Stimulated activated naive CD8-positive, alpha-beta T cell treated with anti-CD3 and anti-CD28 coated beads, Interleukin-15, amount 100 ng/mL, for 72 hours (primary cell): ENCODE data around the gene COPS8.

Experiments
- ATAC-seq: fragments of 150-1000 bp; cut with Tn5 transposase; 2 replicates; pipeline ENCODE4 v1.10.0; 2021; ENCODE audit warnings: mild to moderate bottlenecking, moderate library complexity
- DNase-seq, 2 donors: peaks; one replicate each; pipeline ENCODE4 v3.0.0; 2021 to 2022
- H3K27ac Mint-ChIP-seq, 2 donors: one replicate each; pipeline ENCODE4 v1.8.0; 2022; ENCODE audit warnings: mild to moderate bottlenecking in 2 of 2, mixed read lengths in 2 of 2, moderate library complexity in 2 of 2
- H3K27me3 Mint-ChIP-seq: one replicate; pipeline ENCODE4 v1.8.0; 2022; ENCODE audit warnings: mixed read lengths
- H3K4me1 Mint-ChIP-seq: one replicate; pipeline ENCODE4 v1.8.0; 2022; ENCODE audit warnings: mild to moderate bottlenecking, mixed read lengths
- H3K4me3 Mint-ChIP-seq, 2 donors: one replicate each; pipeline ENCODE4 v1.8.0; 2022; ENCODE audit warnings: mild to moderate bottlenecking in 2 of 2, mixed read lengths in 2 of 2, moderate library complexity in 1 of 2
- H3K9me3 Mint-ChIP-seq, 2 donors: one replicate each; pipeline ENCODE4 v1.8.0; 2022; ENCODE audit warnings: mixed read lengths in 2 of 2

COPS8 gene

GRCh38 chr2:237130562-237131421 lies 45.1 kb downstream of the COPS8 start:
- H3K27ac Mint-ChIP-seq: no peak overlapping the region
- no peak overlapping the region for H3K4me3 Mint-ChIP-seq
- no peak for ATAC-seq
- no peaks in the 10 kb centered on the region for H3K9me3 Mint-ChIP-seq
- DNase-seq: no peak
- no peaks in the 10 kb centered on the region for H3K4me1 Mint-ChIP-seq
- H3K27me3 Mint-ChIP-seq: no peaks in the 10 kb centered on the region

GRCh38 chr2:237131749-237132533 lies 46.3 kb downstream of the COPS8 start:
- Mint-ChIP-seq H3K27me3 (no peaks in the 10 kb centered on the region), H3K4me3 (no peak overlapping the region), H3K27ac (no peak overlapping the region), H3K4me1 (no peaks in the 10 kb centered on the region), H3K9me3 (no peaks in the 10 kb centered on the region)
- ATAC-seq (no peak), DNase-seq (no peak)

GRCh38 chr2:237132799-237133198 lies 47.1 kb downstream of the COPS8 start:
- no peak for ATAC-seq
- DNase-seq: no peak
- H3K27ac Mint-ChIP-seq: no peak overlapping the region
- no peaks in the 10 kb centered on the region for H3K27me3 Mint-ChIP-seq
- H3K4me1 Mint-ChIP-seq: no peaks in the 10 kb centered on the region
- H3K9me3 Mint-ChIP-seq: no peaks in the 10 kb centered on the region
- H3K4me3 Mint-ChIP-seq: no peak overlapping the region

GRCh38 chr2:237134321-237135230 lies 48.9 kb downstream of the COPS8 start:
- DNase-seq: no peak
- Mint-ChIP-seq H3K4me1 (no peaks in the 10 kb centered on the region), H3K4me3 (no peak overlapping the region), H3K27me3 (no peaks in the 10 kb centered on the region), H3K9me3 (no peaks in the 10 kb centered on the region), H3K27ac (no peak overlapping the region)
- no peak for ATAC-seq

- H3K9me3 Mint-ChIP-seq: no peaks in the 10 kb centered on the region
- DNase-seq (no peak), ATAC-seq (no peak)
- no peak overlapping the region for H3K27ac Mint-ChIP-seq
- H3K4me1 Mint-ChIP-seq: no peaks in the 10 kb centered on the region
- H3K27me3 Mint-ChIP-seq: no peaks in the 10 kb centered on the region
- no peak overlapping the region for H3K4me3 Mint-ChIP-seq
These were observed 51.1 kb downstream of the COPS8 start for GRCh38 chr2:237136824-237137223.

GRCh38 chr2:237137626-237138323 lies 52.1 kb downstream of the COPS8 start:
- Mint-ChIP-seq H3K9me3 (no peaks in the 10 kb centered on the region), H3K4me1 (no peaks in the 10 kb centered on the region), H3K27ac (no peak overlapping the region), H3K27me3 (no peaks in the 10 kb centered on the region), H3K4me3 (no peak overlapping the region)
- DNase-seq (no peak), ATAC-seq (no peak)

- H3K27me3 Mint-ChIP-seq: no peaks in the 10 kb centered on the region
- H3K27ac Mint-ChIP-seq: no peak overlapping the region
- DNase-seq (no peak), ATAC-seq (no peak)
- H3K4me3 Mint-ChIP-seq: no peak overlapping the region
- H3K9me3 Mint-ChIP-seq: no peaks in the 10 kb centered on the region
- no peaks in the 10 kb centered on the region for H3K4me1 Mint-ChIP-seq
These were observed 53.5 kb downstream of the COPS8 start for GRCh38 chr2:237139123-237139675.

- no peak for ATAC-seq
- H3K4me3 Mint-ChIP-seq: no peak overlapping the region
- H3K9me3 Mint-ChIP-seq: peaks cover 0 to 8% of the 10 kb centered on the region in 2 donors
- H3K27ac Mint-ChIP-seq: no peak overlapping the region
- no peak for DNase-seq
- H3K4me1 Mint-ChIP-seq: no peaks in the 10 kb centered on the region
- H3K27me3 Mint-ChIP-seq: no peaks in the 10 kb centered on the region
These were observed 55.1 kb downstream of the COPS8 start for GRCh38 chr2:237140689-237141285.

- DNase-seq (no peak), ATAC-seq (no peak)
- Mint-ChIP-seq H3K27me3 (no peaks in the 10 kb centered on the region), H3K9me3 (peaks cover 5 to 14% of the 10 kb centered on the region in 2 donors), H3K4me3 (no peak overlapping the region), H3K27ac (no peak overlapping the region), H3K4me1 (no peaks in the 10 kb centered on the region)
These were observed 55.9 kb downstream of the COPS8 start for GRCh38 chr2:237141571-237142051.

- Mint-ChIP-seq H3K9me3 (peaks cover 10 to 19% of the 10 kb centered on the region in 2 donors), H3K4me1 (no peaks in the 10 kb centered on the region), H3K27me3 (no peaks in the 10 kb centered on the region), H3K4me3 (no peak overlapping the region), H3K27ac (no peak overlapping the region)
- ATAC-seq (no peak), DNase-seq (no peak)
These were observed 57.4 kb downstream of the COPS8 start for GRCh38 chr2:237143118-237143517.

GRCh38 chr2:237143676-237144440 lies 58.2 kb downstream of the COPS8 start:
- Mint-ChIP-seq H3K27ac (no peak overlapping the region), H3K9me3 (peaks cover 16 to 26% of the 10 kb centered on the region in 2 donors), H3K4me1 (peaks cover 6% of the 10 kb centered on the region), H3K27me3 (no peaks in the 10 kb centered on the region), H3K4me3 (no peak overlapping the region)
- ATAC-seq (no peak), DNase-seq (no peak)

GRCh38 chr2:237144516-237144915 lies 58.8 kb downstream of the COPS8 start:
- Mint-ChIP-seq H3K4me1 (peaks cover 12% of the 10 kb centered on the region), H3K27ac (no peak overlapping the region), H3K27me3 (no peaks in the 10 kb centered on the region), H3K4me3 (no peak overlapping the region), H3K9me3 (peaks cover 16 to 26% of the 10 kb centered on the region in 2 donors)
- DNase-seq (no peak), ATAC-seq (no peak)

- Mint-ChIP-seq H3K4me1 (peaks cover 22% of the 10 kb centered on the region), H3K9me3 (peaks cover 16 to 26% of the 10 kb centered on the region in 2 donors), H3K27me3 (no peaks in the 10 kb centered on the region), H3K4me3 (no peak overlapping the region), H3K27ac (no peak overlapping the region)
- DNase-seq (no peak), ATAC-seq (no peak)
These were observed 61.6 kb downstream of the COPS8 start for GRCh38 chr2:237147317-237147716.

- peaks cover 24% of the 10 kb centered on the region for H3K4me1 Mint-ChIP-seq
- no peak for DNase-seq
- H3K4me3 Mint-ChIP-seq: no peak overlapping the region
- no peak for ATAC-seq
- H3K27me3 Mint-ChIP-seq: no peaks in the 10 kb centered on the region
- H3K27ac Mint-ChIP-seq: no peak overlapping the region
- peaks cover 16 to 26% of the 10 kb centered on the region in 2 donors for H3K9me3 Mint-ChIP-seq
These were observed 62.9 kb downstream of the COPS8 start for GRCh38 chr2:237148624-237149023.
